HG03558 (cell line): Measurements from ENCODE around the gene SLC19A2.

Experiments used
- ATAC-seq: cut with Tn5 transposase; IDR thresholded peaks from one replicate; pipeline ENCODE4 v1.9.1; 2021; ENCODE audit warnings: moderate number of reproducible peaks; ENCODE audit not compliant: unreplicated experiment; ENCODE audit errors: extremely low read depth

SLC19A2 gene

GRCh38 chr1:169479363-169480066 lies 6.2 kb downstream of the SLC19A2 start:
- ATAC-seq: no peak

- no peak for ATAC-seq
Measured at GRCh38 chr1:169478094-169478672, 7.6 kb downstream of the SLC19A2 start.

- ATAC-seq: no peak
Measured at GRCh38 chr1:169475806-169476387, 9.8 kb downstream of the SLC19A2 start.

GRCh38 chr1:169474302-169474995 lies 11.3 kb downstream of the SLC19A2 start:
- ATAC-seq: no peak

GRCh38 chr1:169473347-169473746 lies 12.4 kb downstream of the SLC19A2 start:
- ATAC-seq: no peak

GRCh38 chr1:169472738-169473137 lies 13.0 kb downstream of the SLC19A2 start:
- no peak for ATAC-seq

GRCh38 chr1:169468982-169469381 lies 16.8 kb downstream of the SLC19A2 start:
- no peak for ATAC-seq

GRCh38 chr1:169466259-169467230 lies 19.2 kb downstream of the SLC19A2 start:
- no peak for ATAC-seq

GRCh38 chr1:169465281-169465680 lies 20.5 kb downstream of the SLC19A2 start:
- ATAC-seq: no peak

- no peak for ATAC-seq
Measured at GRCh38 chr1:169462385-169462784, 23.4 kb downstream of the SLC19A2 start.

GRCh38 chr1:169461390-169462000 lies 24.2 kb downstream of the SLC19A2 start:
- no peak for ATAC-seq

GRCh38 chr1:169460191-169460833 lies 25.4 kb downstream of the SLC19A2 start:
- no peak for ATAC-seq

GRCh38 chr1:169457443-169457842 lies 28.3 kb downstream of the SLC19A2 start:
- ATAC-seq: no peak

GRCh38 chr1:169456029-169456428 lies 29.7 kb downstream of the SLC19A2 start:
- no peak for ATAC-seq

GRCh38 chr1:169452921-169453320 lies 32.8 kb downstream of the SLC19A2 start:
- no peak for ATAC-seq

GRCh38 chr1:169451218-169451824 lies 34.4 kb downstream of the SLC19A2 start:
- ATAC-seq: no peak

GRCh38 chr1:169443923-169444322 lies 41.8 kb downstream of the SLC19A2 start:
- no peak for ATAC-seq

GRCh38 chr1:169427081-169427641 lies 58.6 kb downstream of the SLC19A2 start, which contains the start of gene CCDC181:
TSS of gene CCDC181 (minus strand) at chr1:169427474. CDS start at chr1:169424927, 2,547 bp downstream.
- ATAC-seq: no peak
